Neuronal stem cell (in vitro differentiated cells): ENCODE results near the gene CRACR2A.

Experiments
- DNase-seq: peaks from one replicate; pipeline ENCODE4 v3.0.0-alpha.2; 2013; ENCODE audit warnings: low spot score
- H2AFZ ChIP-seq: one replicate; pipeline ENCODE4 v1.6.1; 2013; ENCODE audit warnings: mild to moderate bottlenecking, low read length, inconsistent platforms
- H2AK5ac ChIP-seq: 2 replicates; pipeline ENCODE4 v1.6.1; 2013; ENCODE audit warnings: low read depth, mild to moderate bottlenecking, inconsistent platforms, low read length, moderate library complexity, mixed read lengths
- H2BK120ac ChIP-seq: 2 replicates; pipeline ENCODE4 v1.6.1; 2013; ENCODE audit warnings: low read depth, mild to moderate bottlenecking, inconsistent platforms, low read length, moderate library complexity, mixed read lengths
- H2BK12ac ChIP-seq: one replicate; pipeline ENCODE4 v1.6.1; 2013; ENCODE audit warnings: low read length, inconsistent platforms
- H2BK15ac ChIP-seq: 2 replicates; pipeline ENCODE4 v1.6.1; 2013; ENCODE audit warnings: mild to moderate bottlenecking, low read length, inconsistent platforms, mixed read lengths
- H2BK5ac ChIP-seq: one replicate; pipeline ENCODE4 v1.6.1; 2013; ENCODE audit warnings: inconsistent platforms, mild to moderate bottlenecking, low read length, moderate library complexity
- H3K14ac ChIP-seq: one replicate; pipeline ENCODE4 v1.6.1; 2013; ENCODE audit warnings: low read length, inconsistent platforms
- H3K18ac ChIP-seq: 2 replicates; pipeline ENCODE4 v1.6.1; 2013; ENCODE audit warnings: low read length, inconsistent platforms
- H3K23ac ChIP-seq: 2 replicates; pipeline ENCODE4 v1.6.1; 2013; ENCODE audit warnings: low read depth, mild to moderate bottlenecking, mixed read lengths, low read length, inconsistent platforms; ENCODE audit not compliant: poor library complexity
- H3K27ac ChIP-seq: replicated peaks from 3 replicates; pipeline ENCODE4 v1.5.1; 2013; ENCODE audit warnings: low read length, inconsistent platforms
- H3K27me3 ChIP-seq, 3 experiments: 2 replicates each; pipeline ENCODE4 v1.6.1; 2013; ENCODE audit warnings: low read length in 3 of 3, mild to moderate bottlenecking in 2 of 3, inconsistent platforms in 1 of 3, low read depth in 1 of 3, mixed read lengths in 1 of 3, moderate library complexity in 1 of 3; ENCODE audit not compliant: control insufficient read depth in 3 of 3, insufficient read depth in 3 of 3
- H3K36me3 ChIP-seq, 2 donors: replicated peaks in 1 of 2; 2 replicates each; pipeline ENCODE4 v1.6.1; 2013; ENCODE audit warnings: low read length in 2 of 2; ENCODE audit not compliant: control insufficient read depth in 2 of 2, insufficient read depth in 2 of 2
- H3K4ac ChIP-seq: 2 replicates; pipeline ENCODE4 v1.6.1; 2013; ENCODE audit warnings: inconsistent platforms, mild to moderate bottlenecking, low read length, moderate library complexity
- H3K4me1 ChIP-seq, 2 donors: 1 replicate in 1 of 2; 2 replicates in 1 of 2; pipeline ENCODE4 v1.6.1; 2013; ENCODE audit warnings: low read length in 2 of 2, low read depth in 1 of 2; ENCODE audit not compliant: control insufficient read depth in 2 of 2, insufficient read depth in 1 of 2
- H3K4me2 ChIP-seq: one replicate; pipeline ENCODE4 v1.6.1; 2013; ENCODE audit warnings: mild to moderate bottlenecking, low read length, inconsistent platforms; ENCODE audit not compliant: insufficient read depth, poor library complexity, severe bottlenecking
- H3K4me3 ChIP-seq, 2 donors: 2 replicates each; pipeline ENCODE4 v1.5.1; 2013; ENCODE audit warnings: low read length in 2 of 2, mild to moderate bottlenecking in 2 of 2, inconsistent platforms in 1 of 2, moderate library complexity in 1 of 2
- H3K79me1 ChIP-seq: one replicate; pipeline ENCODE4 v1.6.1; 2013; ENCODE audit warnings: low read depth, mild to moderate bottlenecking, inconsistent platforms, low read length, moderate library complexity
- H3K9ac ChIP-seq: one replicate; pipeline ENCODE4 v1.6.1; 2013; ENCODE audit warnings: mild to moderate bottlenecking, low read depth, low read length, inconsistent platforms; ENCODE audit not compliant: poor library complexity
- H3K9me3 ChIP-seq, 2 donors: replicated peaks in 1 of 2; 2 replicates each; pipeline versions ENCODE3 to v1.6.1; 2013; ENCODE audit warnings: low read length in 2 of 2, mild to moderate bottlenecking in 2 of 2, inconsistent platforms in 1 of 2, low read depth in 1 of 2, mixed read lengths in 1 of 2, moderate library complexity in 1 of 2; ENCODE audit not compliant: control insufficient read depth in 2 of 2, insufficient read depth in 1 of 2
- H4K8ac ChIP-seq: one replicate; pipeline ENCODE4 v1.6.1; 2013; ENCODE audit warnings: low read depth, mild to moderate bottlenecking, inconsistent platforms, low read length, moderate library complexity
- H4K91ac ChIP-seq: one replicate; pipeline ENCODE4 v1.6.1; 2013; ENCODE audit warnings: low read length, low read depth, mild to moderate bottlenecking, inconsistent platforms; ENCODE audit not compliant: poor library complexity
- WGBS, 2 donors: extraction: QIAGEN DNeasy Blood & Tissue Kit; methylation state at CpG; one replicate each; pipeline ENCODE4 v1.1.7; 2013; ENCODE audit warnings: missing lambda C conversion rate in 2 of 2, mixed read lengths in 1 of 2; ENCODE audit not compliant: insufficient read length in 2 of 2, insufficient replicate concordance in 1 of 2; ENCODE audit errors: extremely low coverage in 2 of 2; 5-methylcytosine and 5-hydroxymethylcytosine counted together

The CRACR2A gene

DNA sequence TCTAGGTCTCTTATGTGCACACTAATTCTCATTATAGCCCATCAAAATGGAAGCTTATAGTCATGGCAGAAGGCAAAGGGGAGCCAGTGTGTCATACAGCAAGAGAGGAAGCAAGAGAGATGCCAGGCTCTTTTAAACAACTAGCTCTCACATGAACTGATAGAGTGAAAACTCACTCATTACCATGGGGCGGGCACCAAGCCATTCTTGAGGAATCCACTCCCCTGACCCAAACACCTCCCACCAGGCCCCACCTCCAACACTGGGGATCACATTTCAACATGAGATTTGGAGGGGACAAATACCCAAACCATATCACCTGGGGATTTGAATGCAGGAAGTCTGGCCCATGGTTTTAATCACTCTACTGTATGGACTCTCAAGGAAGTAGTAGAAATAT lies 36.9 kb upstream of the CRACR2A start:
- Histone ChIP-seq H2BK5ac (no peak overlapping the region), H2BK15ac (no peak overlapping the region), H3K4me1 (peaks cover 0 to 6% of the 10 kb centered on the region in 2 donors), H3K14ac (no peak overlapping the region), H2BK12ac (no peak overlapping the region), H3K27ac (no peak overlapping the region), H3K4me2 (no peak overlapping the region), H4K91ac (no peak overlapping the region), H4K8ac (no peak overlapping the region), H3K36me3 (no peaks in the 10 kb centered on the region), H3K9ac (no peak overlapping the region), H2BK120ac (no peak overlapping the region), H3K23ac (no peak overlapping the region), H3K27me3 (no peaks in the 10 kb centered on the region), H3K9me3 (peaks cover 1 to 4% of the 10 kb centered on the region in 2 donors), H2AK5ac (no peak overlapping the region), H3K79me1 (no peaks in the 10 kb centered on the region), H3K4ac (no peak overlapping the region), H2AFZ (no peak overlapping the region), H3K18ac (no peak overlapping the region), H3K4me3 (no peak overlapping the region)
- DNase-seq = no peak
- no CpG with 5 or more reads among the region's 1 CpG for WGBS, 2 donors

DNA sequence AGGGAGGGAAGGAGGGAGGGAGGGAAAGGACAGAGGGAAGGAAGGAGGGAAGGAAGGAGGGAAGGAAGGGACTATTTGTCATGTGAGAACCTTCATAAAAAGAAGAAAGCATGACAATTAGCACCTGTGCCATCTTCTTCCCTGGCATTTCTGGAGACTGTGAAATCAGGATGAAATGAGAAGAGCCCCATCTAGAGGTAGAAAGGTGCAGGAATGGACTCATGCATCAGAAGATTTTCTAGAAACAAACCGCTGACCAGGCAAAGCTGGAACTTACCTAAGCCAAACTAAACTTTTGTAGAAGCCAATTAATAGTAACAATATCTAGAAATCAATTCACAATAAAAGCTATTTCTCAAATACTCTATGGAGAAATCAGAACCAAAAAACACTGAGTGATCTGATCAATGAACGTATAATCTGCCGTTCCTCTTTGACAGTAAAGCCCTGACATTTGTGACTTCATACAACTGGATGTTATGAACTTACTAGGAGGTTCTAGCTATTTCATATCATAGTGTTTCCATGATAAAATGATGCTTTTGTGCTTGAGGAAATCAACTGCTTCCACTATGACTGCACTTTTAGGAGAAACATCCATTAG lies 24.4 kb upstream of the CRACR2A start:
- no peak overlapping the region for H3K9ac ChIP-seq
- no peak overlapping the region for H3K14ac ChIP-seq
- H3K4me2 ChIP-seq = no peak overlapping the region
- H2BK120ac ChIP-seq = no peak overlapping the region
- H3K9me3 ChIP-seq = peaks cover 0 to 10% of the 10 kb centered on the region in 2 donors
- H3K4me1 ChIP-seq = no peaks in the 10 kb centered on the region
- no peaks in the 10 kb centered on the region for H3K27me3 ChIP-seq
- H2BK12ac ChIP-seq = no peak overlapping the region
- peak; percentile 23 for DNase-seq
- H3K27ac ChIP-seq = no peak overlapping the region
- H2AK5ac ChIP-seq = no peak overlapping the region
- H3K4me3 ChIP-seq = no peak overlapping the region
- no peak overlapping the region for H3K23ac ChIP-seq
- WGBS, 2 donors = no CpG with 5 or more reads among the region's 3 CpGs
- no peak overlapping the region for H3K18ac ChIP-seq
- H4K8ac ChIP-seq = no peak overlapping the region
- no peak overlapping the region for H2BK5ac ChIP-seq
- no peak overlapping the region for H2BK15ac ChIP-seq
- H3K79me1 ChIP-seq = no peaks in the 10 kb centered on the region
- no peak overlapping the region for H3K4ac ChIP-seq
- H2AFZ ChIP-seq = no peak overlapping the region
- no peak overlapping the region for H4K91ac ChIP-seq
- no peaks in the 10 kb centered on the region for H3K36me3 ChIP-seq

DNA sequence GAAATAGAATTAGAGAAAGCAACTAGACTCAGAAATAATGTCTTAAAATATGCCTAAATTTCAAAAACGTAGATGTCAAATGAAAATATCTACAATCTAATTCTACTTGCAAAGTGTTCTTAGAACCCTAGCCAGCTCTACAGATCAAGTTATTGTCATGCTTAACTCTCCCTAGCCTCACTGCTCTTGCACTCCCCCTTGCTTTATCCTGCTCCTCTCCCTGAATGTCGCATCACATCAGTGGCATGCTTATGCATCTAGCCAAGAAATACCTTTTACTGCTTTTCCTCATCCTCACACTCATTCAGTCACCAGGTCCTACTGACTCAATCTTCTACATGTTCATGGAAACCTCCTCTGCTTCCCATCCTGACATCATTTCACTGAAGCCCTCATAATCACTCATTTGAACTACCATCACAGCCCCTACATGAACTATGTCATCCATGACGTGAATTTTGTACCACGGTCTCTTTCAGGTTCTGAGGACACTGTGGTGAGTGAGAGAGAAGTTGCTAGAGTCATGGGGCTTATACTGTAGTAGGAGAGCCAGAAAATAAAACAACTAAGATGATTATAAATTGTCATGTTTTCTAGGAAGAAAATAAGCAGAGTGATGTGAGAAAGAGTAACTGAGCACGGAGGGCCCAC lies 22.6 kb upstream of the CRACR2A start:
- no peak overlapping the region for H2BK120ac ChIP-seq
- no peak overlapping the region for H3K14ac ChIP-seq
- H2AFZ ChIP-seq = no peak overlapping the region
- DNase-seq = no peak
- H4K8ac ChIP-seq = no peak overlapping the region
- no peak overlapping the region for H3K9ac ChIP-seq
- H3K9me3 ChIP-seq = peaks cover 0 to 13% of the 10 kb centered on the region in 2 donors
- no peak overlapping the region for H2BK15ac ChIP-seq
- no peaks in the 10 kb centered on the region for H3K79me1 ChIP-seq
- no peak overlapping the region for H2BK5ac ChIP-seq
- no peak overlapping the region for H3K23ac ChIP-seq
- H2AK5ac ChIP-seq = no peak overlapping the region
- H3K36me3 ChIP-seq = no peaks in the 10 kb centered on the region
- H3K4me1 ChIP-seq = no peaks in the 10 kb centered on the region
- no peak overlapping the region for H4K91ac ChIP-seq
- no peaks in the 10 kb centered on the region for H3K27me3 ChIP-seq
- H3K4me2 ChIP-seq = no peak overlapping the region
- no peak overlapping the region for H3K18ac ChIP-seq
- no CpG with 5 or more reads among the region's 5 CpGs for WGBS, 2 donors
- no peak overlapping the region for H3K4ac ChIP-seq
- no peak overlapping the region for H2BK12ac ChIP-seq
- H3K4me3 ChIP-seq = no peak overlapping the region
- H3K27ac ChIP-seq = no peak overlapping the region

DNA sequence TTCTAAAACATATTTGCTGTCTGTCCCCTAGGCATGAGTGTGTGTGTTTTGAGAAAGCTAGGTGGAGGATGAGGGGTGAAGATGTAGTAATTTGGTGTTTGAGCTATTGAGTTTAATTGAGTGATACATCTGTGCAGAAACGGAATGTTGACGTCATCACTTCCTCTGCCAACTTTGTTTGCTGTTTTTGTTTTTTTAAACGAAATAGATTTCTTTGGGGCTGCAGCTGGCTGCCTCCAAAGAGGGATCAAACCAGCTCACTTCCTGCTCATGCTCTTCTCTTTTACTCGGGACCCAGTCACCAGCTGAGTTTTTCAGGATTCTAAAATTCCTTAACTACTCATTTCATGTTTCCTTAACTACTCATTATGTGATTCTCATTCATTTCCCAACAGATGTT lies 19.5 kb upstream of the CRACR2A start:
- Histone ChIP-seq H3K27me3 (no peaks in the 10 kb centered on the region), H2BK12ac (no peak overlapping the region), H3K4me1 (no peaks in the 10 kb centered on the region), H2BK120ac (no peak overlapping the region), H3K4me3 (no peak overlapping the region), H3K79me1 (no peaks in the 10 kb centered on the region), H3K9ac (no peak overlapping the region), H4K91ac (no peak overlapping the region), H2BK15ac (no peak overlapping the region), H2BK5ac (no peak overlapping the region), H4K8ac (no peak overlapping the region), H3K23ac (no peak overlapping the region), H3K18ac (no peak overlapping the region), H3K9me3 (peaks cover 0 to 13% of the 10 kb centered on the region in 2 donors), H2AK5ac (no peak overlapping the region), H3K14ac (no peak overlapping the region), H3K27ac (no peak overlapping the region), H3K4me2 (no peak overlapping the region), H2AFZ (no peak overlapping the region), H3K36me3 (no peaks in the 10 kb centered on the region), H3K4ac (no peak overlapping the region)
- WGBS, 2 donors = no CpG with 5 or more reads among the region's 4 CpGs
- no peak for DNase-seq
